NCI-H2107 treated with DMSO at 0.1 percent for 48 hours (cell line): ENCODE data around the gene DTNB.
"Not testable (repeated sequence)": the region's sequence is repeated elsewhere in the genome, so short reads cannot be mapped to it uniquely, and the experiment has no call there.

Source experiments
- DNase-seq: peaks from one replicate; lab custom pipeline; 2025; ENCODE audit not compliant: unreplicated experiment; lab: John Stamatoyannopoulos, UW

The DTNB gene

GRCh38 chr2:25684577-25685473 lies 11.4 kb upstream of the DTNB start:
- DNase-seq: no peak

GRCh38 chr2:25682082-25682481 lies 8.7 kb upstream of the DTNB start:
- DNase-seq: no peak

DNA sequence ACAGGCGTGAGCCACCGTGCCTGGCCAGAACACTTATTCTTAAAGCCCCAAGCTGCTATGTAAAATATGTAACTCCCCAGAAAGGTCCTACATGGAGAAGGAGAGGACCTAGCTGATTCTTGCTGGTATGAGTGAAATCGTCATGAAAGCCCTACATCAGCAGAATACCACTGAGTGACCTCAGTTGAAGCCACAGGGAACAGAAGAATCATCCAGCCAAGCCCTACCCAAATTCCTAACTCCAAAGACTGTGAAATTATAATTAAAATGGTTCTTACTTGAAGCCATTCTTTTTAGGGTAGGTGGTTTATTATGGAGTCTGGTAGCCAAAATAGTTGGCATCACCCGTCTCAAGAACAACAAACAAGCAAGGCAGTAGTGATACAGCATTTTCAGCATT lies 4.5 kb upstream of the DTNB start:
- no peak for DNase-seq

GRCh38 chr2:25674077-25674362 lies 643 bp upstream of the DTNB start:
- DNase-seq: no peak

DNA sequence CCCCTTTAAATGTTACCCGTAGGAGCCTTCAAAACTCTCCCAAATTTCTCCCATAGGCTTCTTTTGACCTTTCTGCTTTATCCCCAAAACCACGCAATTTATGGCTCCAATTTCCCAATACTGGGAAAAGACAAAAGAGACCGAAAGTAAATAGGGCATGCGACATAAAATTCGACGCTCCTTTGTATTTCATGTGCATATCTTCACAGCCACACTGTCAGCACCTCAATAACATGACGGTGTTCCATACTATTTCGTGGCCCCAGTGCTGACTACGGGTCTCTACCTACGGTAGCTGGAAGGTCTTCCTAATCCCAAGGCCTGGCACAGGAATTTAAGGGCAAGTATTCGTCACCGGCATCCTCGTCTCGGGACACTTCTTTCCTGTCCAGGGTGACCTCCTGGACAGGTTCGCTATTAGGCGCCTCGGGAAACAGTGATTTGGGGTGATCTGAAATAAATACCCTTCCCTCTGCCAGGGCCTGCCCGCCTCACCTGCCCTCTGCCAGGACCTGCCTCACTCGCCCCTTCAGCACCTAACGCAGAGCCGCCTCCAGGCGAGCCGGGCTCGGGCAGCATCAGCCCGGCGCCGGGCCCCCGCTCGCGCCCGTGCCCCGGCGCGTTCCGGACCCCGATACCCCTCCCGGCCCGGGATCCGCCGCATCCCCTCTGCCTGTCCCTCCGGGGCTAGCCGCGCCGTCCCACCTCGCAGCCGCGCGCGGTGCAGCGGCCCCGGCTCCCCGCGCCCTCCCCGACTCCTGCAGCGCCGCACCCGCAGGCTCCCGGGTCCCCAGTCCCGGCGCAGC lies 680 bp downstream of the DTNB start:
- DNase-seq: peak; percentile 37

DNA sequence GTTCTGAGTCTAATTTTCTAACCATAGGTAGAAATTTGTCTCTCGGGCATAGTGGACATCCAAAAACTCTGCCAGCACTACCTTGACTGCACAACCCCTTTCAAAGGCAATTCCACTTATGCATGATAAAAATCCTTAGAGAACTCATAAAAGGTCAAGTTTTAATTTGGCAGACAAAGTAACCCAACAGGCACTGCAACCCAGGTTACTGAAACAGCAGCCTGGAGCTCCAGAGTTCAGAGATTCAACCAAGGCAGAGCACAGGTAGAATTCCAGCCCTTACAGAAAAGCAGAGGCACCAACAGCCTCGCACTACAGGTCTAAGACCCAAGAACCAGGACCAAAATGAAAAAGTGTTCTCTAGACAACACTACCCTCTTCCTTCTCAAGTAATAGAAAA lies 1.8 kb downstream of the DTNB start:
- no peak for DNase-seq

GRCh38 chr2:25669520-25669919 lies 3.9 kb downstream of the DTNB start:
- no peak for DNase-seq

DNA sequence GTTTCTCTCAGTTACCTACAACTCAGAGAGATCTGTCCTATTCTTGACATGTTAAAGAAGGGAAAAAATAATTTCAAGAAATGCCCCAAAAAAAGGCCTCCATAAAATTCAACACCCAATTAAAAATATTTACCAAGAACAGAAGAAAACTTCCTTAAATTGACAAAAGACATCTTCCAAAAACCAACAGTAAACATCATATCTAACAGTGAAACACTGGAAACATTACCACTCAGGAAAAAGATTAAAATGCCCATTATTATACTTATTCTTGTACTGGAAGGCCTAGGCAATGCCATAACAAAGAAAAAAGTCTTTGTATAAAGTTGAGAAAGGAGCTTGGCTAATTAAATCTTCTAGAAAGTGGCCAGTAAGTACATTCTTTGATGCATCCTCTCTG lies 7.2 kb downstream of the DTNB start:
- no peak for DNase-seq

DNA sequence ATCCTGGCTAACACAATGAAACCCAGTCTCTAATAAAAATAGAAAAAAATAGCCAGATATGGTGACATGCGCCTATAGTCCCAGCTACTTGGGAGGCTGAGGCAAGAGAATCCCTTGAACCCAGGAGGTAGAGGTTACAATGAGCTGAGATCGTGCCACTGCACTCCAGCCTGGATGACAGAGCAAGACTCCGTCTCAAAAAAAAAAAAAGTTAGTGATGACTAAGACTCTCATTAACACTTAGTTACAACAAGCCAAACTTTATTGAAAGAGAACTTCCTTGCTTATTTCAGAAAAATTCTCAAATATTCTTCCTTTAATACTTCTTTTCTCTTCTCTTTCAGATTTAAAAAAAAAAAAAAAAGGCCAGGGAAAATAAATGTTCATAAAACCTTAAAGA lies 7.9 kb downstream of the DTNB start:
- DNase-seq: not testable (repeated sequence)

DNA sequence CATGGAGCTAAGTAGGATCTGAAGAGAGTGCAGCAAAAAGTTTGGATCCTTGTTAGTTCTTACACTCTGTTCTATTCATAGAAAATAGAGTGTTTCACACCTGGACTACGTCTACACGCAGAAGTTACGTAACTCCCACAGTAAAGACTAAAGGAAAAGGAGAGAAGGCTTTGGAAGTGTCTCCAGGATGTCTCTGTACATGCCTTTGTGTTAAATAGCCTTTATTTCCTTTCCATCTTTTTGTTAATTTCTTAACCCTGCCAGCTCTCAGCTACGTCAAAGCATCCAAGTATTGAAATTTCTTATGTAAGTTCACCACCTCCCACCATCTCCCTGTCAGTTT lies 8.4 kb downstream of the DTNB start:
- DNase-seq: no peak

GRCh38 chr2:25664183-25664964 lies 9.0 kb downstream of the DTNB start:
- peak; percentile 35 for DNase-seq

DNA sequence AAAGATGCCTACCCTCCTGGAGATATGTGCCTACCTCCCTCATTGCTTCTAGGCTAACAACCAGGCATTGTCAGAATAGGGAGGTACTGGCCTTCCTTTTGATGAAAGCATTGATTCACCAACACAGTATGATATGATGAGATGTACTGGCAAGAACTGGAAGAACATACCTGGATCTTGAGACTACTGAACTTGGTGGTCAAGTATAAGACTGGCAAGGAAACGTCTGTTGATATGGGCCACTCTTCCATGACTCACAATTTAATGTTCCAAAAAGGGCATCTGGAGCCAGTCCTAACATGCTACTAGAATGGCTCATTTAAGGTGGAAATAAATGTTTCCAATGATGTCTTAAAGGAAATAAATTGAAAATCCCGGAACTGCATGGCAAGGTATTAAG lies 18.1 kb downstream of the DTNB start:
- DNase-seq: no peak

DNA sequence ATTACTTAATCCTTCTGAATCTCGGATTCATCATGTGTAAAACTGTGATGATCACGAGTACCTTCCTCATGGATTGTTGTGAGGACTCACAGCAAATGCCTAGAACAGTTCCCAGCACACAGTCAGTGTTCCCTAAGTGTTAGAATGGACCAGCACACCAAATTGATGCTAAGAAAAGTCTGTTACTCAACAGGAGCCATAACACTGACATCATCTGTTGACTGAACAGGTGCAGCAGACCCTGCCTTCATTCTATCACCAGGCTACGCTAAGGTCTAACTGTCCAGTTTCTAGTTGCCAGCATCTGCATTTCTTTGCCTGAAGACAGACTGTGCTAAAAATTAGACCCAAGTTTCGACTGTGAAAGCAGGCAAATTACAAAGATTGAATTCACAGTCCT lies 18.6 kb downstream of the DTNB start:
- DNase-seq: no peak

DNA sequence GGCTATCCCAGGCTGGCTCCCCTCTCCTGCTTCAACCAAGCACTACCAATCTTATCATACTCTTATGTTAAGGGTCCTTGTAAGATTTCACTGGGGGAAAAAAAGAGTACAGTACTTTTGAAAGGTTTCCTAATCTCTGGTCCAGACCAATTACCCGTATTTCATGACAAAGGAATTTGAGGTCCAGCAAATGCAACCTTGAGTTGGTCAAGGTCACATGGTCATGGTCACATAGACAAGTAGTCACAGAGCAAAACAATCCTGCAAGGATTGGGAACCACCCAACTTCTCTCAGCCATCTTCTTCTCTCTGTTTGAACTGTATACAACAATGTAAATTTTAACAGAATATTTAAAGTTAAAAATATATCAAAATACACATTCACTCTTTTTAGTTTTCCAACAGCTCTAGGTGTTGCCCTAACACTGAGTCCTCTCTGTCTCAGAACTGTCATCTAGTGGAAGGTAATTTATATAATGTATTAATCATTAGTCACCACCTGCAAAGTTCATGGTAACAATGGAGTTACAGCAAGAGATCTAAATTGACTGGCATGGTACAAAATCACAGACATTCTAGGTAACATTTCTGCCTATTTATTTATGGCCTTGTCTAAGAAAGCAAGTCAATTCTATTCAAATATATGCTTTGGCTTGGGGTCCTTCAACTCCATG lies 21.5 kb downstream of the DTNB start:
- DNase-seq: no peak

GRCh38 chr2:25651066-25651465 lies 22.3 kb downstream of the DTNB start:
- no peak for DNase-seq

GRCh38 chr2:25650256-25650655 lies 23.1 kb downstream of the DTNB start:
- DNase-seq: no peak

DNA sequence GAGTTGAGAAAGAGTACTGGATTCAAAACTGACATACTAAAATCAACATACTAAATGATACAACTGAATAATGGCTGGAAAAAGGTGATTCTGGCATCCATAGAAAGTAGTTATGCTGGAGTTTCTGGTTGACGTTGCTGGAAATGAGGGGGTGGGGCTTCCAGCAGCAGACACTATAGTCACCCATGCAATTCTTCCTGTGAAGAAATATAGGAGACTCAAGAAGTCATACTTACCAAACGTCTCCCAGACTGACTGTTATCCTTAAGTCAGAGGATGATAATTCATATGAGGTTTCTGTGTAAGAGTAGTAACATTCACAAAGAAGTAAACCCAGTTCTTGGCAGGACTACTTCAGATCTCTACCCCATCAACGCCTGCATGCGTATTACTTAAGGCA lies 23.6 kb downstream of the DTNB start:
- no peak for DNase-seq

GRCh38 chr2:25642298-25642697 lies 31.1 kb downstream of the DTNB start:
- no peak for DNase-seq

GRCh38 chr2:25639696-25640095 lies 33.7 kb downstream of the DTNB start:
- DNase-seq: no peak

GRCh38 chr2:25639131-25639530 lies 34.2 kb downstream of the DTNB start:
- DNase-seq: no peak

DNA sequence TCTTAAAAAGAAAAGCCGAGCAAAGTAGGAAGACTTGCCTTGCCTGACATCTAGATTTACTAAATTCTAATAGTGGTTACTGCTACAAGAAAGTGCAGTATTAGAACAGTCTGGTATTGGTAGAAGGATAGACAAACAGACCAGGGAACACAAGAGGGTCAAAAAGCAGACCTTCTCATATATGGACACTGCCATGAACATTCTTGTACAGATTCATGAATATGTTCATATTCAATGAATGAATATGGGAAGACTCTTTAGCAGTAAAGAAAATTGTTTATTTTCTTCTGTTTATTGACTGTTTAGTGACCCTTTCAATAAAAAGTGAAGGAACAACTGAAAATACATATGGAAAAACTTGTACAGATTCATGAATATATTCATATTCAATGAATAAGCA lies 37.6 kb downstream of the DTNB start:
- DNase-seq: no peak
